OCI-LY1 (cell line): ENCODE measurements around the gene GAS2L3.

Source experiments
- H2AFZ ChIP-seq: fragments of 200-600 bp; sonication (generic), shearing (Covaris generic); 2 replicates; pipeline ENCODE4 v1.6.0; 2014; ENCODE audit warnings: antibody characterized with exemption, mild to moderate bottlenecking, low read length
- H3F3A ChIP-seq: fragments of 200-600 bp; sonication (generic), shearing (Covaris generic); 2 replicates; pipeline ENCODE4 v1.6.0; 2014; ENCODE audit warnings: mild to moderate bottlenecking, antibody characterized with exemption, low read length, moderate library complexity; ENCODE audit not compliant: insufficient read depth
- H3K27ac ChIP-seq: fragments of 200-600 bp; sonication (generic); 2 replicates; pipeline ENCODE4 v1.5.1; 2014; ENCODE audit warnings: low read length, mixed run types, mild to moderate bottlenecking, low read depth; ENCODE audit not compliant: poor library complexity, severe bottlenecking
- H3K27me3 ChIP-seq: fragments of 200-600 bp; sonication (generic); 2 replicates; pipeline ENCODE4 v1.6.0; 2014; ENCODE audit warnings: antibody characterized with exemption, mild to moderate bottlenecking, low read length, moderate library complexity; ENCODE audit not compliant: insufficient read depth
- H3K36me3 ChIP-seq: fragments of 200-600 bp; sonication (generic); 2 replicates; pipeline ENCODE4 v1.6.1; 2014; ENCODE audit warnings: mild to moderate bottlenecking, antibody characterized with exemption, low read length, moderate library complexity, mixed read lengths; ENCODE audit not compliant: insufficient read depth
- H3K4me1 ChIP-seq: fragments of 200-600 bp; sonication (generic); 2 replicates; pipeline ENCODE4 v1.5.1; 2014; ENCODE audit warnings: mild to moderate bottlenecking, low read length, moderate library complexity; ENCODE audit not compliant: insufficient read depth, severe bottlenecking
- H3K4me2 ChIP-seq: fragments of 200-600 bp; sonication (generic), shearing (Covaris generic); 2 replicates; pipeline ENCODE4 v1.6.1; 2014; ENCODE audit warnings: low read length
- H3K4me3 ChIP-seq: fragments of 200-600 bp; sonication (generic); 2 replicates; pipeline ENCODE4 v1.5.1; 2014; ENCODE audit warnings: low read length, low read depth, mild to moderate bottlenecking, mixed read lengths; ENCODE audit not compliant: poor library complexity, severe bottlenecking
- H3K79me2 ChIP-seq: fragments of 200-600 bp; shearing (Covaris generic); 2 replicates; pipeline ENCODE4 v1.6.1; 2016; ENCODE audit warnings: mixed run types, low read length, mixed read lengths; ENCODE audit not compliant: insufficient read depth
- H3K9ac ChIP-seq: fragments of 200-600 bp; sonication (generic), shearing (Covaris generic); 2 replicates; pipeline ENCODE4 v1.6.1; 2014; ENCODE audit warnings: mild to moderate bottlenecking, low read length, mixed read lengths
- H3K9me2 ChIP-seq: fragments of 200-600 bp; sonication (generic), shearing (Covaris generic); 2 replicates; pipeline ENCODE4 v1.6.1; 2014; ENCODE audit warnings: low read depth, mild to moderate bottlenecking, low read length, mixed read lengths
- H3K9me3 ChIP-seq: fragments of 200-600 bp; shearing (Covaris generic); 2 replicates; pipeline ENCODE4 v1.6.1; 2014; ENCODE audit warnings: low read length, mixed read lengths
- H4K20me1 ChIP-seq: fragments of 200-600 bp; sonication (generic), shearing (Covaris generic); 2 replicates; pipeline ENCODE4 v1.6.0; 2016; ENCODE audit warnings: mild to moderate bottlenecking, low read length; ENCODE audit not compliant: insufficient read depth
- CTCF ChIP-seq: fragments of 200-600 bp; sonication (generic), shearing (Covaris generic); IDR thresholded peaks from 2 replicates; pipeline ENCODE4 v1.5.1; 2017; ENCODE audit warnings: mild to moderate bottlenecking, antibody characterized with exemption, low read length, moderate library complexity, mixed read lengths
- EZH2 ChIP-seq: fragments of 200-600 bp; sonication (generic), shearing (Covaris generic); IDR thresholded peaks from 2 replicates; pipeline ENCODE4 v1.8.0; 2017; ENCODE audit warnings: borderline replicate concordance, mixed run types, mild to moderate bottlenecking, antibody characterized with exemption, low read length, moderate library complexity, mixed read lengths

The GAS2L3 gene

DNA sequence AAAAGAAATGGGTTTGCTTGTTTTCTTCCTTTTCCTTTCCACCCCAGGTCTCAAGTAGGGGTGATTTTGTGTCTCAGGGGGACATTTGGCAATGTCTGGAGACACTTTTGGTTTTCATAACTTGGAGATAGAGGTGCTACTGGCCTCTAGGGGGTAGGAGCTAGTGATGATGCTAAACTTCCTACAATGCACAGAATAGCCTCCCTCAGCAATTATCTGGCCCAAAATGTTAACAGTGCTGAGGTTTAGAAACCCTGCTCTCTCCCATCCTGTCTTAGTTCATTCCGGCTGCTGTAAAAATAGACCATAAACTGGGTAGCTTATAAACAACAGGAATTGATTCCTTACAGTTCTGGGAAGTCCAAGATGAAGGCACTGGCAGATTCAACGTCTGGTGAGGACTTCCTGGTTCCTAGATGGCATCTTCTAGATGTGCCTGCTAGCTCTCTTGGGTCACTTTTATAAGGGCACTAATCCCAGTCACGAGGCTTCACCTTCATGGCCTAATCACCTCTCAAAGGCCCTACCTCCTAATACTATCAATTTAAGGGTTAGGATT lies 7.4 kb upstream of the GAS2L3 start:
- no peaks in the 10 kb centered on the region for H3K36me3 ChIP-seq
- no peak overlapping the region for H3K4me2 ChIP-seq
- H3K79me2 ChIP-seq = no peaks in the 10 kb centered on the region
- H3K27me3 ChIP-seq = no peaks in the 10 kb centered on the region
- no peak for TF ChIP-seq EZH2
- no peaks in the 10 kb centered on the region for H3K9me3 ChIP-seq
- H3K4me3 ChIP-seq = no peak overlapping the region
- H3F3A ChIP-seq = no peaks in the 10 kb centered on the region
- no peaks in the 10 kb centered on the region for H3K4me1 ChIP-seq
- no peak overlapping the region for H2AFZ ChIP-seq
- no peaks in the 10 kb centered on the region for H4K20me1 ChIP-seq
- no peaks in the 10 kb centered on the region for H3K9me2 ChIP-seq
- no peak overlapping the region for H3K9ac ChIP-seq
- H3K27ac ChIP-seq = no peak overlapping the region

DNA sequence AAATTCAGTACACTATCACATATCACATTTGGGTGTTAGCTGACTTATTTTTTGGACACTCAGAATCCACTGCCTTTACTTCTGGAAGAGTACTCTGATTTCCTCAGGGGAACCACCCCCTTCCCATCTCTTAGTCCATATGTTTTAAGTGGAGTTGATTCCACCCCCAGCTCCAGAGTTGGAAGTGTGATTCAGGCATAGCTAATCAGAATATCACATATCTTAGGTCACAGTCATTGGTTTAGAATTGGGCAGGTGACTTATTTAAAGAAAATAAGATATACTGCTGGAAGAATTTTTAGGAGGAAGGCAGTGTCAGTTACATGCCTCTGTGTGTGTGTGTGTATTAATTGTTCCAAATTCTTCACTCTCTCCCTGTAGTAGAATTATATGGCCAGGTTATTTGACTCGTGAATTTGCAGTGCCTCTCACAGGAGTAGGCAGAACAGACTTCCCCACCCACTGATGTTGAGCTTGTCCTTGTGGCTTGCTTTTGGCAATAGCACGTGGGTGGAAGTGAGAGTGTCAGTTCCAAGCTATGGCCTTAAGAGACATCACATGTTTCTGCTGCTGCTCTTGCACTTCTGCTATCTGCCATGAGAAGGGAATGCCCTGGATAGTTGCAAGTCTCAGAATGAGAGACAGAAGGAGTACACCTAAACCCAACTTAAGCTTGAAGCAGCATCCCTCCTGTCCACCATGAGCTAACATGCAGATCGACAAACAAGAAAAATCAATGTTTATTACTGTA lies 6.4 kb upstream of the GAS2L3 start:
- H3K4me1 ChIP-seq = no peaks in the 10 kb centered on the region
- no peaks in the 10 kb centered on the region for H3K27me3 ChIP-seq
- no peak overlapping the region for H2AFZ ChIP-seq
- no peaks in the 10 kb centered on the region for H3K79me2 ChIP-seq
- H3K36me3 ChIP-seq = no peaks in the 10 kb centered on the region
- H3K4me2 ChIP-seq = no peak overlapping the region
- no peak overlapping the region for H3K4me3 ChIP-seq
- H3K9me2 ChIP-seq = no peaks in the 10 kb centered on the region
- no peaks in the 10 kb centered on the region for H3K9me3 ChIP-seq
- H3F3A ChIP-seq = no peaks in the 10 kb centered on the region
- no peaks in the 10 kb centered on the region for H4K20me1 ChIP-seq
- H3K9ac ChIP-seq = no peak overlapping the region
- no peak for TF ChIP-seq CTCF
- TF ChIP-seq EZH2 = no peak
- H3K27ac ChIP-seq = no peak overlapping the region

GRCh38 chr12:100567945-100568344 lies 5.5 kb upstream of the GAS2L3 start:
- no peak overlapping the region for H2AFZ ChIP-seq
- no peaks in the 10 kb centered on the region for H3K4me1 ChIP-seq
- no peak overlapping the region for H3K4me3 ChIP-seq
- no peaks in the 10 kb centered on the region for H3K9me2 ChIP-seq
- TF ChIP-seq EZH2 (no peak), CTCF (no peak)
- H3K9me3 ChIP-seq = no peaks in the 10 kb centered on the region
- H3K36me3 ChIP-seq = no peaks in the 10 kb centered on the region
- H4K20me1 ChIP-seq = no peaks in the 10 kb centered on the region
- no peak overlapping the region for H3K27ac ChIP-seq
- H3F3A ChIP-seq = no peaks in the 10 kb centered on the region
- H3K27me3 ChIP-seq = no peaks in the 10 kb centered on the region
- H3K9ac ChIP-seq = no peak overlapping the region
- no peaks in the 10 kb centered on the region for H3K79me2 ChIP-seq
- no peak overlapping the region for H3K4me2 ChIP-seq

GRCh38 chr12:100572184-100572583 lies 1.3 kb upstream of the GAS2L3 start:
- Histone ChIP-seq H3K9me2 (no peaks in the 10 kb centered on the region), H3K4me1 (peaks cover 9% of the 10 kb centered on the region), H3K27me3 (no peaks in the 10 kb centered on the region), H4K20me1 (no peaks in the 10 kb centered on the region), H3K9me3 (no peaks in the 10 kb centered on the region), H3F3A (no peaks in the 10 kb centered on the region), H3K79me2 (no peaks in the 10 kb centered on the region), H2AFZ (no peak overlapping the region), H3K4me2 (no peak overlapping the region), H3K9ac (no peak overlapping the region), H3K36me3 (no peaks in the 10 kb centered on the region), H3K4me3 (no peak overlapping the region), H3K27ac (no peak overlapping the region)
- TF ChIP-seq EZH2 = no peak
- TF ChIP-seq CTCF = no peak
